DND-41 (cell line): ENCODE results near the gene TAS2R41.

Experiments used
- ATAC-seq: fragments of 200-7000 bp; cut with Tn5 transposase; 3 replicates; pipeline ENCODE4 v1.9.1; 2021; ENCODE audit warnings: low read depth; ENCODE audit not compliant: insufficient read depth
- DNase-seq: peaks from one replicate; pipeline ENCODE4 v3.0.0-alpha.2; 2020
- H2AFZ ChIP-seq: 2 replicates; pipeline ENCODE4 v1.6.0; 2012; ENCODE audit warnings: low read depth, low read length
- H3K27ac ChIP-seq: 2 replicates; pipeline ENCODE4 v1.5.1; 2012; ENCODE audit warnings: low read length, inconsistent platforms
- H3K27me3 ChIP-seq: fragments of 200-600 bp; sonication (generic); 2 replicates; pipeline ENCODE4 v1.6.0; 2012; ENCODE audit warnings: low read length, mild to moderate bottlenecking, inconsistent platforms; ENCODE audit not compliant: insufficient read depth, poor library complexity
- H3K36me3 ChIP-seq: 2 replicates; pipeline ENCODE4 v1.5.1; 2012; ENCODE audit warnings: low read length, inconsistent platforms; ENCODE audit not compliant: insufficient read depth
- H3K4me1 ChIP-seq: 2 replicates; pipeline ENCODE4 v1.5.1; 2012; ENCODE audit warnings: mild to moderate bottlenecking, low read length; ENCODE audit not compliant: insufficient read depth
- H3K4me2 ChIP-seq: 2 replicates; pipeline ENCODE4 v1.6.0; 2012; ENCODE audit warnings: mild to moderate bottlenecking, moderate library complexity, low read length, inconsistent platforms; ENCODE audit not compliant: insufficient read depth
- H3K4me3 ChIP-seq, 2 experiments: fragments of 200-600 bp in 1 of 2; shearing (Covaris generic) in 1 of 2; 2 replicates each; pipeline ENCODE4 v1.5.1; 2012 to 2016; ENCODE audit warnings: inconsistent platforms in 2 of 2, low read length in 2 of 2, mild to moderate bottlenecking in 2 of 2, low read depth in 1 of 2, moderate library complexity in 1 of 2
- H3K79me2 ChIP-seq: 2 replicates; pipeline ENCODE4 v1.6.0; 2012; ENCODE audit warnings: low read length, inconsistent platforms; ENCODE audit not compliant: insufficient read depth
- H3K9ac ChIP-seq: 2 replicates; pipeline ENCODE4 v1.6.0; 2012; ENCODE audit warnings: low read depth, mild to moderate bottlenecking, inconsistent platforms, low read length, moderate library complexity
- H3K9me3 ChIP-seq: 2 replicates; pipeline ENCODE4 v1.5.1; 2012; ENCODE audit warnings: low read length, moderate library complexity, mild to moderate bottlenecking, inconsistent platforms; ENCODE audit not compliant: insufficient read depth, severe bottlenecking
- H4K20me1 ChIP-seq: 2 replicates; pipeline ENCODE4 v1.6.0; 2012; ENCODE audit warnings: low read length; ENCODE audit not compliant: insufficient read depth
- EZH2 ChIP-seq: IDR thresholded peaks from 3 replicates; pipeline ENCODE4 v1.6.1; 2012; ENCODE audit warnings: borderline replicate concordance, low read depth, mild to moderate bottlenecking, moderate library complexity, low read length, inconsistent platforms; ENCODE audit not compliant: severe bottlenecking
- TF ChIP-seq, protein P1 (sequence below): IDR thresholded peaks from 2 replicates; pipeline ENCODE4 v1.5.1; 2012; ENCODE audit warnings: borderline replicate concordance, low read length, moderate library complexity, mild to moderate bottlenecking; ENCODE audit not compliant: poor library complexity, severe bottlenecking; ENCODE audit errors: extremely low read depth

Gene TAS2R41

DNA sequence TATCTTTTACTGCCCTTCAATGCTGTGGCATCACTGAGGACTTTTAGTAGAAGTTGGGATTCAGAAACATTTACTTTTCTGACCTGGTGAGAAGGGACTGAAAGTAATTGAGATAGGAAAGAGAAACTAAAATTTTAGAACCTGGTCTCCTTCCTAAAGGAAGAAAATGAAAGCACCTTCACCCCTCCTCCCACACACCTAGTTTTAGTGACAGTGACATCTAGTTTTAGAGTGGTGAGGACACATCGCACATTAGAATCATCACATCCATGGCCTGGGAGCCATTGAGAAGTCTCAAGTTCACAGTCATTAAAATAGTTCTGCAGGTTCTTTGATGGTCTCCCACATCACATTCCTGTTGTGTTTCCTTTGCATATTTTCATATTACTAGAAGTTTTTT, 16.1 kb downstream of the TAS2R41 start:
- TF ChIP-seq, protein P1, sequence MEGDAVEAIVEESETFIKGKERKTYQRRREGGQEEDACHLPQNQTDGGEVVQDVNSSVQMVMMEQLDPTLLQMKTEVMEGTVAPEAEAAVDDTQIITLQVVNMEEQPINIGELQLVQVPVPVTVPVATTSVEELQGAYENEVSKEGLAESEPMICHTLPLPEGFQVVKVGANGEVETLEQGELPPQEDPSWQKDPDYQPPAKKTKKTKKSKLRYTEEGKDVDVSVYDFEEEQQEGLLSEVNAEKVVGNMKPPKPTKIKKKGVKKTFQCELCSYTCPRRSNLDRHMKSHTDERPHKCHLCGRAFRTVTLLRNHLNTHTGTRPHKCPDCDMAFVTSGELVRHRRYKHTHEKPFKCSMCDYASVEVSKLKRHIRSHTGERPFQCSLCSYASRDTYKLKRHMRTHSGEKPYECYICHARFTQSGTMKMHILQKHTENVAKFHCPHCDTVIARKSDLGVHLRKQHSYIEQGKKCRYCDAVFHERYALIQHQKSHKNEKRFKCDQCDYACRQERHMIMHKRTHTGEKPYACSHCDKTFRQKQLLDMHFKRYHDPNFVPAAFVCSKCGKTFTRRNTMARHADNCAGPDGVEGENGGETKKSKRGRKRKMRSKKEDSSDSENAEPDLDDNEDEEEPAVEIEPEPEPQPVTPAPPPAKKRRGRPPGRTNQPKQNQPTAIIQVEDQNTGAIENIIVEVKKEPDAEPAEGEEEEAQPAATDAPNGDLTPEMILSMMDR, result no peak
- TF ChIP-seq EZH2, result no peak
- H3K79me2 ChIP-seq, result no peaks in the 10 kb centered on the region
- H3K9ac ChIP-seq, result no peak overlapping the region
- no peak overlapping the region for H3K4me3 ChIP-seq
- H3K36me3 ChIP-seq, result no peaks in the 10 kb centered on the region
- no peaks in the 10 kb centered on the region for H3K9me3 ChIP-seq
- ATAC-seq, result no peak
- H3K4me2 ChIP-seq, result no peak overlapping the region
- no peak for DNase-seq
- no peak overlapping the region for H2AFZ ChIP-seq
- H4K20me1 ChIP-seq, result no peaks in the 10 kb centered on the region
- H3K4me1 ChIP-seq, result no peaks in the 10 kb centered on the region
- H3K27ac ChIP-seq, result no peak overlapping the region
- peaks cover 14% of the 10 kb centered on the region for H3K27me3 ChIP-seq

DNA sequence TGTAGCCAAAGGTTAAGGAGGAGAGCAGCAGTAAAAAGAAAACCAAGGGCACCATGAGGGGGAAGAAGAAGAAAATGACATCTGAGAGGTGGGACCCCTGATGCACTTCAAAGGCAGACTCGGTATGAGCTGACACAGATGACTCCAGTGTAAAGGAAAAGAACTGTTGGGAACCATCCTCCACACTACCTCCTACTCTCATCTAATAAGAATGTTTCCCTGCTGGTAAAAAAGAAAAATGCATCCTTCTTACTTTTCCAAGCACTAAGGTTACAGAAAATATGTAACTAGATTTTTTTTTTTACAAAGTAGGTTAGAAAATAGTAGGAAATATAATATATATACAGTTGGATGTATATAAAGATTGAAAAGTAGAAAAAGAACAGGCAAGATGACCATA, 16.9 kb downstream of the TAS2R41 start:
- no peaks in the 10 kb centered on the region for H3K4me1 ChIP-seq
- H3K9me3 ChIP-seq, result no peaks in the 10 kb centered on the region
- H3K79me2 ChIP-seq, result no peaks in the 10 kb centered on the region
- no peak overlapping the region for H3K27ac ChIP-seq
- no peak overlapping the region for H3K9ac ChIP-seq
- peaks cover 17% of the 10 kb centered on the region for H3K27me3 ChIP-seq
- ATAC-seq (no peak), DNase-seq (no peak)
- TF ChIP-seq, protein P1, result no peak
- TF ChIP-seq EZH2, result no peak
- H3K4me2 ChIP-seq, result no peak overlapping the region
- no peak overlapping the region for H3K4me3 ChIP-seq
- no peaks in the 10 kb centered on the region for H4K20me1 ChIP-seq
- no peaks in the 10 kb centered on the region for H3K36me3 ChIP-seq
- H2AFZ ChIP-seq, result no peak overlapping the region

- H3K36me3 ChIP-seq, result no peaks in the 10 kb centered on the region
- no peak for TF ChIP-seq EZH2
- TF ChIP-seq, protein P1, result no peak
- DNase-seq (no peak), ATAC-seq (no peak)
- no peak overlapping the region for H3K4me3 ChIP-seq
- no peaks in the 10 kb centered on the region for H3K4me1 ChIP-seq
- no peaks in the 10 kb centered on the region for H3K9me3 ChIP-seq
- no peak overlapping the region for H3K27ac ChIP-seq
- H3K9ac ChIP-seq, result no peak overlapping the region
- H4K20me1 ChIP-seq, result no peaks in the 10 kb centered on the region
- no peak overlapping the region for H2AFZ ChIP-seq
- no peak overlapping the region for H3K4me2 ChIP-seq
- H3K79me2 ChIP-seq, result no peaks in the 10 kb centered on the region
- H3K27me3 ChIP-seq, result peaks cover 24% of the 10 kb centered on the region
These were observed 18.2 kb downstream of the TAS2R41 start for GRCh38 chr7:143495851-143496250.

GRCh38 chr7:143496263-143496662, 18.6 kb downstream of the TAS2R41 start:
- Histone ChIP-seq H4K20me1 (no peaks in the 10 kb centered on the region), H3K27ac (no peak overlapping the region)
- ATAC-seq, result no peak

More at GRCh38 chr7:143496263-143496662, 18.6 kb downstream of the TAS2R41 start:
- Histone ChIP-seq H3K4me3 (no peak overlapping the region), H3K27me3 (peaks cover 24% of the 10 kb centered on the region), H3K4me1 (no peaks in the 10 kb centered on the region), H2AFZ (no peak overlapping the region), H3K79me2 (no peaks in the 10 kb centered on the region), H3K36me3 (no peaks in the 10 kb centered on the region), H3K4me2 (no peak overlapping the region), H3K9ac (no peak overlapping the region), H3K9me3 (no peaks in the 10 kb centered on the region)
- DNase-seq, result no peak
- TF ChIP-seq EZH2, result no peak
- TF ChIP-seq, protein P1, result no peak
